NCI-H2107 treated with DMSO at 0.1 percent for 48 hours (cell line): ENCODE data around the gene LSG1.

ENCODE experiments used
- DNase-seq: peaks from one replicate; lab custom pipeline; 2025; ENCODE audit not compliant: unreplicated experiment; lab: John Stamatoyannopoulos, UW

LSG1 gene

DNA sequence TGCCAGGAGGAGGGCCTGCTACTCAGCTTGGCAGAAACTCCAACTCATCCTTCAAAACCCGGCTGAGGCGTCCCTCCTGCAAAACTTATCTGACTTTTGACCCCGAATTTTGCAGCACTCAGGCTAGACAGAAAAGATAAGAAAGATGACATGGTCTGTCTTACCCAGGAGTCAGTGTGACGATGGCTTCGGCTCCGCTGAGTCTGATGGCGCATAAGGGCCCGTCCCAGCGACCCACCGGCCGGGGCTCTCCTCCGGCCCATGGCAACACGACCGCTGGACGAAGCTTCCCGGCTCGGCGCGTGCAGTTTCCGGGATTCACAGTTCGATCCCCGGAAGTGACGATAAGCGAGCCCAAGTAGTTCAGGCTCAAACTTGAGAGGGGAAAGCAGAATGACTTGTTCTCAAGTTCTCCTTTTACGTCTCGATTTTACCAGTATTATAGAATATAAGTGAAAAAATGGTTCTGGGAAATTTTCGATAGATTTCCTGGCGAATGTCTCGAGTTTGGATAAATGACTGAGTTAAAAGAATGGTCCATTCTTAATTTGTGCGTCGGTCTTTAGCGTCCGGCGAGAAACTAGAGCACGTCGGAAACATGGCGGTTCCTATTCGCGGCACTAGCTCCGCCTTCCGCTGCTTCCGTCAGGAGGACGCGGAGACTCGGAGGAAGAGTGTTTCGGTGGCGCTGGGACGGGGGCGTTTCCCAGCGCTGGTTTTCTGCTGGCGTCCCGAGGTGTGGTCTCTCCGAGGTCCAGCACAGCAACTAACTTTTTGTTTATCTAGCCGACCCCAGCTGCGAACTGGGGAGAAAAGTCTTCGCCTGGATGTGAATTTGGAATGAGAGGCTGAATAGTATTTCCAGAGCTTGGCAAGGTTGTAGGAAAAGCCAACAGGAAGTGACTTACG is at the start of gene LSG1:
LSG1 (minus strand) TSS at position 292 of the 909 bp plus-strand sequence; CDS start at position 263, 29 bp downstream.
- peak; percentile 98 for DNase-seq

- DNase-seq = peak; percentile 95
Observed at GRCh38 chr3:194720048-194720447, 48.1 kb upstream of the LSG1 start.

DNA sequence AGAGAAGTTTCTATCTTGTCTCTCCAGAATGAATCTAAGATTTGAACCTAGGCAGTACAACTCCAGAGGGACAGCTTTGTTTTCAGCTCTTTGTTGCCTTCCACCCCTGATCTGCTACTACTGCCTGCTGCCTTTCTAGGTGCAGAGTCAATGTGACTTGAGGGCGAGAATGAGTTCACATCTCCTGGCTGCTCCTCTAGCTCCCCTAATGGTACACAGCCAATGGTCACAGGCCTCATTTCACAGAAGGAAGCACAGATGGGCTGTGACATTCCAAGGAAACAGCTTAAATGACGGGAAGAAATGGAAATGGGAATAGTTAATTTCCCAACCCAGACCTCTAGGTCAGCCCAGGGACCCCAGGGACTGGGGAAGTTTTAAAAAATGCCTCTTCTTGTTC is 46.1 kb upstream of the LSG1 start:
- no peak for DNase-seq

DNA sequence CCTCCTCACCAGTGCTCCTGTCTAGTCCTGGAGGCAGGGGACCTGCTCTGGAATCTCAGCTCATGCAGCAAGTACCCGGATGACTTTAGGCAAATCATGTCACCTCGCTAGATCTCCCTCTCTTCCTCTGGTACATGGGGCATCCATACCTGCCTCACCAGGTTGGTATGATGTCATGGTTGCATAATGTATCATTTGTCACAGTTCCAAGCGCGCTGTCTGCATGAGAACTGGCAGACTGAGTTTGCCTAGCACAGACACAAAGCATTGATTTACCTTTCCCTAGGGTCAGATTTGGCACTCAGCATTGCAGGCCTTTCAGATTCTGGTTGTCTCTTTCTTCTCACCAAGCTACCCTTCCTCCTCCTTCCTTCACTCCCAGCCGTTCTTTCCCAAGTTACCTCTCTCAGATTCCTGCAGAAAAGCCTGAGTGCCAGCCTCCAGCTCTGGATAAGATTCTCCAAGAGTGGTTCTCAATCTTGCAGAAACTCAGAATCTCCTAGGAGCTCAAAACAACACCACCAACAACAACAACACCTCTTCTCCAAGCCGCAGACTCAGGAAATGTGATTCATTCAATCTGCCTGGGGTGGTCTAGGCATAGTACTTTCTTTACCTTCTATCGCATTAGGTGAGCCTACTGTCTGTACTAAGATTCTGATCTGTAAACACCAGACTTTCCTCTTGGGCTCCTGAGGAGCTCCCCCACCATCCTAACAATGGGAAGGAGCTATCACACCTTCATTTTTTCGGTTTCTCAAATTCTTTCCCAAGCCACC is 43.2 kb upstream of the LSG1 start:
- DNase-seq = peak; percentile 67

DNA sequence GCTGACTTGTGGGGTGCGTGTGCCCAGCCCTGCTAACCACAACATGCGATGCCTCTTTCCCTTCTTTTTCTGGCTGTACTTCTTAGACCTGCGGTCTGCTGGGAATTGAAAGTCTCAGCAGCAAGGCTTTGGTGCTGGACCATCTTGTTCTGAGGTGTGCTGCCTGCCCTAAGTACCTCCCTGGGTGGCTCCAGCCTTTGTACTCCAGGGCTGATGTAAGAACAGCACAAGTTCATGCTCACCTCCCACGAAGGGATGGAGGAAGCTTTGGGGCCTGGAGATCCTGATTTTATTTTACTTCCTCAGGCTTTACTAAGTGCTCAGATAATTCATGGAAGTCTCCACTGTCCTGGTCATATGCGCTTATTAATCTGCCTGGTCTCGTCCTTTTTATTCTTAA is 42.6 kb upstream of the LSG1 start:
- DNase-seq = no peak

- no peak for DNase-seq
Observed at GRCh38 chr3:194714137-194714455, 42.1 kb upstream of the LSG1 start.

DNA sequence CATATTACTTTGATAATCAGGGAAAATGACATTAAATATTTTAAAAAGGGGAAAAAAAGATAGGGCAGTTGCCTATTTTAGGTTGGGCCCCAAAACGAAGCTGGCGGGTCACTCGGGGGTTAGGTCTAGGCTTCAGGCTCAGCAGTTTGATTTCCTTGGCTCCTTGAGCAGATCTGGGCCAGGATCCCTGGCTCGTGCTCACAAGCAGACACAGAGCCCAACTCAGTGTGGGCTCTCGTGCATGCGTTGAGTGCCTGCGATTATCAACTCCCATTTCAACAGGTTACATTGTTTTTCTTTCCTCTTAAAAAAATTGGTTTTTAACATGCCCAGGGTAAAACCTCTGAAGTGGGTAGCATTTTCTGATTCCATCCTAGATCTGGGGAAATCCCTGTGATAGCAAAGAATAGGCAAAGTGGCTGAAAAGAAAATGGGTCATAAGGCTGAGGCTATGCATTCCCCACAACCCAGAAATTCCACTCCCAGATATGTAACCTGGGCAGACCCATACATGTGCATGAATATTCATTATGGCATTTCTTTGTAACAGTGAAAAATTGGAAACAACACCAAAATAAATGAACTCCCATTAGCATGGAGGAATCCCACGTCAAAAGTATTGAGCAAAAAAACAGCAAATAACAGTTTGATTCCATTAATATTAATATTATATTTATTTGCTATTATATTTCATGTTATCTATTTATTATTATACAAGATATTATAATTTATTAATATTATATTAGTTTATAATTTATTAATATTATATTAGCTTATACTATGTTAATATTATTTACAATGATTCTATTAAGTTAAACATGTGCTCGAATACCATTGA is 41.5 kb upstream of the LSG1 start:
- no peak for DNase-seq

GRCh38 chr3:194711913-194712312 is 39.9 kb upstream of the LSG1 start:
- DNase-seq = no peak

- DNase-seq = no peak
Observed at GRCh38 chr3:194711286-194711685, 39.3 kb upstream of the LSG1 start.

DNA sequence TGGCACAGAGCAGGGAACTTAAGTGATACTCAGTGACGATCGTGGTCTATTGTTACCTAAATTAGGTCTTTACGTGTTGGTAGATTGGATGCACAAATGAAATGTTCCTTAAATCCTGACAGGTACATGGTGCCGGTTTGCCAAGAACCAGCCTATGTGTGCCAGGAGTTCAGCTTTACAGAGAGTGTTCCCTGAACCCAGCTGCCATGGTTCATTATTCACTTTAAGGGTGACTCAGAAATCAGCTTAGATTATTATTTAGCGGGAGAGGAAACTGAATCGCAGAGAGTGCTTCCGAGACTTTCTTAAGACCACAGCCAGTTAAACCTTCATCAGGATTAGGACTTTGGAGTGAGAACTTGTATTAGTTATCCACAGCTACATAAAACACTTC is 35.2 kb upstream of the LSG1 start:
- no peak for DNase-seq

DNA sequence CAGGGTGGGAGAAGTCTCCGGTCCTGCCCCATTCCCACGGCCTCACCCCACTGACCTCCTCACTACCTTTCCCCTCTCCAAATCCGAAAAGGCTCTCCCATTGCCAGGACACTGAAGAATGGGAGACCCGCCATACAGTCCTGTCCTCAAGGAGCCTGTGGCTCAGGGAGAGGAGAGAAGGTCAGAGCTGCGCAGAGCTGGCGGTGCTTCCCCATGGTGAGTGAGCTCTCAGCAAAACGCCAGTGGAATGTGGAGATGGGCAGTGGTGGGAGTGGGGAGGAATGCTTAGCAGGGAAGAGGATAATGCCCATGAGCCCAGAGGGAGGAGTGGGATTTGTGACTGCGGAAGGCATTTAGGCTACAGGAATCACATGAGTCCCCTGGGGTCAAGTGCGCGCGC is 33.8 kb upstream of the LSG1 start:
- DNase-seq = no peak

- no peak for DNase-seq
Observed at GRCh38 chr3:194705227-194705626, 33.2 kb upstream of the LSG1 start.

DNA sequence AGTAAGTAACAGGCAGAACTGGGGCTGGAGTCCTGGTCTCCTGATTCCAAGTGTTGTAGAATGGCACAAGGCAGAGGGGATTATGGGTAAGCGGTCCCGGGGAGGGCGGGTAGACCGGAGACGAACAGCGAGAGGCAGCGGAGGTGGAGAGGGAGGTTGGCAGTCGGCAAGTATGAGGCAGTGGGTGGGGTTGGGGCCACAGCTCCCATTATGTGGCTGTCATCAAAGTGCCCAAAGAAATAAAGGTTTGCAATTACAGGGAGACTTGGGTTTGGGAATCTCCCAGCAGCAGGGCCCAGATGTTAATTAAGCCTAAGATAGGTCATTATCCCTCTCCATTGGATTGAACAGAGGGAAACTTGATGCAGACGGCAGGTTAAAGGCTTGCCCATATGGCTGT is 30.6 kb upstream of the LSG1 start:
- DNase-seq = no peak

GRCh38 chr3:194696702-194697101 is 24.7 kb upstream of the LSG1 start:
- DNase-seq = no peak

DNA sequence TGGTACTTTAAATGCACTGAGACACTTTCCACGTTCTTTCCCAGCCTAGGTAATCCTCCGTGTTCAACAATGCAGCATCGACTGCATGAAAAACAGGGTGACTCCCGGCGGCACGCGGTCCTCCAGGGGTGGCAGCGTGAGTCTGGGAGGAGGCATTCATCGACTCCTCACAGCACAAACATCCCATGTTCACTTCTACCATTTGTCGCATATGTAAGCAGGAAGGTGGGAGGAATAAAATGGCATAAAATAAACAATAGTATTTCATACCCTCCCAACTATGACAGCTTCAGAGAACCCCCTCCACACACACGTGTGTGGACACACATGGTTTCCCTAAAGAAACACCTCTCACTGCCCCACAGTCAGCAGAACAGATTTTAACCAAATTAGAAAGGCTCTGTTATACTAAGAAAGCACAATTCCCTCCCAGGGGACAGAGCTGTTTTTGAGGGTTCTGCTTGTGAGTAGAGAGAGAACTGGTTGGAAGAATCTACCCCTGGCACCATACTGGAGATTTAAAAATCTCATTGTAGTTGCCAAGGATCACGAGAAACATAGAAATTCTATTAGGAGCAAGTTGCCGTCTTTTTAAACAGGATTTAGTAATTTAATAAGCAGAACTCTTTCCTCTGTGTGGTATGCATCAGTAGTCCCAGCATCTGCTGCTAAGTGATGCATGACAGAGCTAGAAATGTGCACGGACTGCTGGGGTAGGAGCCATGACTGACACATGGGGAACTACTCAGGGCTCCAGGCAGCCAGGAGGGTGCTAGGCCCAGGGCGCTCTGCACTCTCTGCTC is 19.7 kb upstream of the LSG1 start:
- DNase-seq = peak; percentile 89

DNA sequence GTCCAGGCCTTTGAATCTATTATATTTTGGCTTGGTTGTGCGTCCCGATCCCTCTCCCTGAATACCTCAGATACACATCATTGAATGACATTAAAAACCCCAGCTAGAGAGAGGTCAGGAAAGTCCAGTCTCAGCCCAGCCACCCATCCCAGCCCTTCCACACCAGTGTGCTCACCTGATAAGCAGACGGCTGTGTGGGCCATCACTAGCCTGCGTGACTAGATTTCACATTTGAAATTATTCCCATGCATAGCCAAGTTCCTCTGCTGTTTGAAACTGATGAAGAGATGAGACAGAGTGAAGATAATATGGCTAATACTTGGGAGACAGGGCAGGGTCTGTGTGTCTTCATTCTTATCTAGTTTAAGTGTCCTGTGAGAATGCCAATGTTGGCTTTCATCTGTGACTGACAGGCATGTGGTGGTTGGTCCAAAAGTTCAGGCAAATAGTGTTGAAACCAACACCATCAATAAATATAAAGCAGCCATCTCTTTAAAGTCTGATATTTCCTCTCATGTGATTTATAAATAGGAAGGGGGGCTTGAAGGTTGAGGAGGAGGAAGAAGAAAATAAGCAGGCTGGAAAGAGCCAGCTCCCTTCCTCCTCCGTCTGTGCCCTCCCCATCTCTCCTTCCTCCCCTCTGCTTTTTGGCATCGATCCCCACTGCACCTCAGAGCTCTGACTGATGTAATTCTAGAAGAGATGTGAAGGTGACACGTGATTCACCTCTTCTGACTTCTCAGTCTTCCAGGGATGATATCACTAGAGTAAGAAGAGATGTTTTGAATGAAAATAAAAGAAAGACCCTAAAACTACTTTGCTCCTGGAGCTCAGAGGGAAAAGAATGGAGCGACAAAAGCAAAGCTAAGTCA is 18.7 kb upstream of the LSG1 start:
- DNase-seq = peak; percentile 93

GRCh38 chr3:194689493-194689944 is 17.5 kb upstream of the LSG1 start:
- DNase-seq = no peak

GRCh38 chr3:194688946-194689345 is 17.0 kb upstream of the LSG1 start:
- DNase-seq = no peak

DNA sequence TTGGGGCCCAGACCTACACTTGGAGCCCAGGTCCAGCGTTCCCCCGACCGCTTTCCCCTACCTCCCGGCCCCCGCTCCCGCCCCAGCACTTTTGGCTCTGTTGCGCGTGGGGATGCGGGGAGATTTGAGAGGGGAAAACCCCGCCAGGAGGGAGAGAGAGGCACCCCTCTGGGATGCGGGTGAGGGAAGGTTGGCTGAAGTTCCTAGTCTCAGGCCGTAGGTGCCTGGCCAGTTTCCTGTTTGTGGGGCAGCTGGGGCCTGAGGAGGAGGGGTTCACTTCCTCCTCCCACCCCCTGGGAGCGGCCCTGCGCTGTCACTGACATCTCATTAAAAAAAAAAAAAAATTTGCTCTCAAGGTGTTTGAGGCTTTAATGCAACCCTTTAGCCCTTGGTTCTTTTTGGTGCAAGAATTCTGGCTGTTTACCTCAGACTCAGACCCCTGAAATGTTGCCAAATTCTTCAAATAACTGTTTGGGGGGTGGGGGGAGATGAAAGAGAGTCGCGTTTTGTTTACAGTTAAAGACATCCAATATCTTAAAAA is 16.3 kb upstream of the LSG1 start:
- DNase-seq = peak; percentile 21
